Measurements from ENCODE around the gene C1QTNF9. TPM values are rescaled to one million over a fixed set of nuclear protein-coding genes. Genes with fewer than 3 reads are reported as not detected.
"Not testable (repeated sequence)": the region's sequence is repeated elsewhere in the genome, so short reads cannot be mapped to it uniquely, and the experiment has no call there.

The C1QTNF9 gene
- total RNA-seq, 1 donor from 2014 or later: not detected

GRCh38 chr13:24353736-24354135, 44.4 kb downstream of the C1QTNF9 start:
- no peak overlapping the region for H3K27ac Mint-ChIP-seq (ENCODE audit: unreplicated experiment)
- no peak for DNase-seq (ENCODE audit: low read depth, low spot score)
- H3K27me3 Mint-ChIP-seq (ENCODE audit: low read depth): peaks cover 2% of the 10 kb centered on the region
- no peak for TF ChIP-seq CTCF (conservative IDR thresholded peaks at IDR 0.05)
- H3K4me1 Mint-ChIP-seq: no peaks in the 10 kb centered on the region
- H3K9me3 Mint-ChIP-seq: no peaks in the 10 kb centered on the region
- H3K4me3 Mint-ChIP-seq: no peak overlapping the region
- no peaks in the 10 kb centered on the region for H3K36me3 Mint-ChIP-seq (ENCODE audit: low read depth)

DNA sequence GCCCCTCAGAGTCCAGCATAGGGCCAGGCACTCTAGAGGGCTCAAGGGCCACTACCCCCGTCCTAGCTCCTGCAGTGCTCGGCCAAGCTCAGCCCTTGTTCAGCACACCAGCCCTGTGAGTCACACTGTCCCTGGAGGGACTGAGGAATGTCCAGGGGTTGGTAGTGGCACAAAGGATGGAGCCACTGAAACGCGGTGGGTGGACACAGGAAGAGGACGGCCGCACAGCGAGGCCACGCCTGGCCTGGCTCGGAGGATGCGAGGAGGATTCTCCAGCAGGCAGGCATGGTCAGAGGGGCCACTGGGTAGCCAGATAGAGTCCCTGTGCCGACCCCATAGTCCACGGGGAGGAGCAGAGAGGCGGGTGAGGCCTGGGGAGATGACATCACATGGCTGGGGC, 45.7 kb downstream of the C1QTNF9 start:
- Mint-ChIP-seq H3K4me3 (no peak overlapping the region), H3K27ac (ENCODE audit: unreplicated experiment) (no peak overlapping the region), H3K36me3 (ENCODE audit: low read depth) (no peaks in the 10 kb centered on the region), H3K4me1 (no peaks in the 10 kb centered on the region), H3K27me3 (ENCODE audit: low read depth) (no peaks in the 10 kb centered on the region), H3K9me3 (no peaks in the 10 kb centered on the region)
- no peak for DNase-seq (ENCODE audit: low read depth, low spot score)
- no peak for TF ChIP-seq CTCF (conservative IDR thresholded peaks at IDR 0.05)

DNA sequence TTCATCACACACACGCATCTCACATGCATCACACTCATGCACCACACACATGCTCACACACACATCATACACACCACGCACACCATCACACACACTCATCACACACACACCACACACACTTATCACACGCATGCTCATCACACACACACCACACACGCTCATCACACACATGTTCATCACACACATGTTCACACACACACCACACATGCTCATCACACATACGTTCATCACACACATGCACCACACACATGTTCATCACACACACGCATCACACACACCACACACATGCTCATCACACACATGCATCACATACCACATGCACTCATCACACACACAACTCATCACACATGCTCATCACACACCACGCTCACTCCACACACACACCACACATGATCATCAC, 46.9 kb downstream of the C1QTNF9 start:
- H3K4me1 Mint-ChIP-seq: no peaks in the 10 kb centered on the region
- no peaks in the 10 kb centered on the region for H3K36me3 Mint-ChIP-seq (ENCODE audit: low read depth)
- H3K27ac Mint-ChIP-seq (ENCODE audit: unreplicated experiment): no peak overlapping the region
- H3K27me3 Mint-ChIP-seq (ENCODE audit: low read depth): no peaks in the 10 kb centered on the region
- H3K9me3 Mint-ChIP-seq: no peaks in the 10 kb centered on the region
- no peak for TF ChIP-seq CTCF (conservative IDR thresholded peaks at IDR 0.05)
- no peak overlapping the region for H3K4me3 Mint-ChIP-seq
- DNase-seq (ENCODE audit: low read depth, low spot score): no peak

DNA sequence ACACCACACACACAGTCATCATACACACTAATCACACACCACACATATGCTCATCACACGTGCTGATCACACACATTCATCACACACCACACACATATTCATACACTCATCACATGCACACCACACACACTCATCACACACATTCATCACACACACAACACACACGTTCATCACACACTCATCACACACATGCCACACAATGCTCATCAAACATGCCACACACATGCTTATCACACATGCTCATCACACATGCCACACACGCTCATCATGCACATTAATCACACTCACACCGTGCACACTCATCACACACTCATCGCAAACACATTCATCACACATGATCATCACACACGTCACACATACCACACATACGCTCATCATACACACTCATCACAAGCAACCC, 47.5 kb downstream of the C1QTNF9 start:
- Mint-ChIP-seq H3K9me3 (no peaks in the 10 kb centered on the region), H3K27me3 (ENCODE audit: low read depth) (no peaks in the 10 kb centered on the region), H3K4me3 (no peak overlapping the region), H3K36me3 (ENCODE audit: low read depth) (no peaks in the 10 kb centered on the region), H3K4me1 (no peaks in the 10 kb centered on the region), H3K27ac (ENCODE audit: unreplicated experiment) (no peak overlapping the region)
- DNase-seq (ENCODE audit: low read depth, low spot score): no peak
- no peak for TF ChIP-seq CTCF (conservative IDR thresholded peaks at IDR 0.05)

DNA sequence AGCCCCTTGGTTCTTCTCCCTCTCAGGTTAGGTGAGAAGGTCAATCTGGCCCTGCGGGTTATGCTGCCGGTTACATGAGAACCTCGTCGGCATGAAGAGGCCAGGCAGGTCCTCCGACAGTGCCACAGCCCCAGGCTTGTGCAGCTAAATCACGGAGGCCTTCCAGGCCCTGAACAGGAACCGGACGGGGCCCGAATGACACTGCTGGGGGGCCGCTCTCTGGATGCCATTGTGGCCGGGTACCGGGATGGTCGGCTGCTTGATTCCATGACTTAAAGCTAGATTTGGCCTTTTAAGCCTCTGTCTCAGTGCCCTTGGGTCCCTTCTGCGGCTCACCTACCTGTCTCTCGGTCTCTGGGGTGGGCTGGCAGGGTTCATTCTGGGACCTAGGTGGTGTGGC, 48.4 kb downstream of the C1QTNF9 start:
- Mint-ChIP-seq H3K27me3 (ENCODE audit: low read depth) (no peaks in the 10 kb centered on the region), H3K9me3 (no peaks in the 10 kb centered on the region), H3K4me3 (no peak overlapping the region), H3K36me3 (ENCODE audit: low read depth) (no peaks in the 10 kb centered on the region), H3K27ac (ENCODE audit: unreplicated experiment) (no peak overlapping the region), H3K4me1 (no peaks in the 10 kb centered on the region)
- no peak for DNase-seq (ENCODE audit: low read depth, low spot score)
- TF ChIP-seq CTCF (conservative IDR thresholded peaks at IDR 0.05): no peak

DNA sequence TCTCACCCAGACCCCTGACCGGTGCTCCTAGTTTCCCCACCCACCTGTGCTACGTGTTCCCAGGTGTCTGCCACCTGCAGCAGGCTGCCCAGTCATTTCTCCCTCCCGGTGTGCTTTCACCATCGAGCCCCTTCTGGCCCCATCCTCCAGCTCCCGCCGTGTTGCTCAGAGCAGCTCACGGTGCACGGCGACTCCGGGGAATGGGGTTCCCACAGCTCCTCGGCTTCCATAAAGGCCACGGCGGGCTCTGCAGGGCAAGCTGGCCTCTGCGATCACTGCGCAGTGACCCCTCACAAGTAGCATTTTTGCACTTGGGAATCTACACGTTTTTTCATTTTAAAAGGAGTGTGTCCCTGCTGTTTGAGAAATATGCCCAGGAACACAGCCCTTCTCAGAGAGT, 49.5 kb downstream of the C1QTNF9 start:
- not testable (repeated sequence) for H3K27ac Mint-ChIP-seq (ENCODE audit: unreplicated experiment); H3K4me1 Mint-ChIP-seq; H3K9me3 Mint-ChIP-seq; H3K27me3 Mint-ChIP-seq (ENCODE audit: low read depth); DNase-seq (ENCODE audit: low read depth, low spot score); H3K36me3 Mint-ChIP-seq (ENCODE audit: low read depth); H3K4me3 Mint-ChIP-seq

DNA sequence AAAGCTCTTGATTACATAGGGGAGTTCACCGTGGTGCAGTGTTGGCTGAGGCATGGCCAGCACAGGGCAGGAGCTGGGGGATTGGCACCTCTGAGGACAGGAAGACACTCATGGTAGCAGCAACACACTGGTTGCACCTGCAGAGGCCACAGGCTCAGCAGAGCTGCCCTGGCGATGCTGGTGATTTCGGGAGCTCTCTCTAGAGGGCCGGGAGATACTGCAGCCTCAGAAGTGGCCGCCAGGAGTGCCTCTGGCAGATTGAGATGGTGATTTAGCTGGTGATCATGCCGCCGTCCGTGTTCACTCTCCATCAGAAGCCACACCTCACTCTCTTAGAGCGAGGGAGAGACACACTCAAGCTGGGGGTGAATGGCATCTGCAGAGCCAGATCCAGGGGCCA, 49.9 kb downstream of the C1QTNF9 start:
- not testable (repeated sequence) for H3K9me3 Mint-ChIP-seq; H3K27ac Mint-ChIP-seq (ENCODE audit: unreplicated experiment); H3K27me3 Mint-ChIP-seq (ENCODE audit: low read depth); H3K36me3 Mint-ChIP-seq (ENCODE audit: low read depth); H3K4me3 Mint-ChIP-seq; DNase-seq (ENCODE audit: low read depth, low spot score); H3K4me1 Mint-ChIP-seq
